HFFc6 (cell line): ENCODE data around the gene LMX1B. TPM values are rescaled to one million over a fixed set of nuclear protein-coding genes. Genes with fewer than 3 reads are reported as not detected.

Experiments used
- DNase-seq: peaks from one replicate; pipeline ENCODE4 v3.0.0-alpha.2; 2018
- H3K27ac Mint-ChIP-seq: 2 replicates; pipeline ENCODE4 v1.8.0; 2020; ENCODE audit warnings: mild to moderate bottlenecking, mixed read lengths
- H3K27me3 Mint-ChIP-seq: 2 replicates; pipeline ENCODE4 v1.8.0; 2021; ENCODE audit warnings: mild to moderate bottlenecking, moderate library complexity, mixed read lengths; ENCODE audit not compliant: insufficient read depth
- H3K36me3 Mint-ChIP-seq: 2 replicates; pipeline ENCODE4 v1.8.0; 2021; ENCODE audit warnings: low read depth, mixed read lengths
- H3K4me1 Mint-ChIP-seq: 2 replicates; pipeline ENCODE4 v1.8.0; 2020; ENCODE audit warnings: low read depth, mixed read lengths
- H3K4me3 Mint-ChIP-seq: 2 replicates; pipeline ENCODE4 v1.8.0; 2020; ENCODE audit warnings: mild to moderate bottlenecking, moderate library complexity, mixed read lengths
- H3K9me3 Mint-ChIP-seq: 2 replicates; pipeline ENCODE4 v1.8.0; 2020; ENCODE audit warnings: mild to moderate bottlenecking, mixed read lengths
- long read RNA-seq: library from polyadenylated mRNA; unstranded; transcript quantifications from one replicate; pipeline ENCODE4 v2.0.0, GENCODE V29; 2019
- total RNA-seq, 6 experiments: library from RNA; stranded (reverse); fragmentation: NEBNext Ultra II Directional; extraction: Animal tissue kit (Norgen Biotek cat#: 25700); gene quantifications; 2 replicates in 1 of 6; 3 replicates in 5 of 6; pipeline ENCODE4 v1.2.3, GENCODE V29; 2021
- TF ChIP-seq, protein P1 (sequence below): fragments of 200-600 bp; sonication (generic); IDR thresholded peaks from 2 replicates; pipeline ENCODE4 v1.5.0; 2021; ENCODE audit warnings: antibody characterized with exemption, mild to moderate bottlenecking

LMX1B gene
- not detected for total RNA-seq
- long read RNA-seq, result 0 reads

GRCh38 chr9:126613651-126614050 lies at the start of gene LMX1B:
LMX1B (plus strand) TSS chr9:126613928; CDS start chr9:126614450, 522 bp downstream.
- peaks cover 11% of the 10 kb centered on the region for H3K4me1 Mint-ChIP-seq
- TF ChIP-seq, protein P1, sequence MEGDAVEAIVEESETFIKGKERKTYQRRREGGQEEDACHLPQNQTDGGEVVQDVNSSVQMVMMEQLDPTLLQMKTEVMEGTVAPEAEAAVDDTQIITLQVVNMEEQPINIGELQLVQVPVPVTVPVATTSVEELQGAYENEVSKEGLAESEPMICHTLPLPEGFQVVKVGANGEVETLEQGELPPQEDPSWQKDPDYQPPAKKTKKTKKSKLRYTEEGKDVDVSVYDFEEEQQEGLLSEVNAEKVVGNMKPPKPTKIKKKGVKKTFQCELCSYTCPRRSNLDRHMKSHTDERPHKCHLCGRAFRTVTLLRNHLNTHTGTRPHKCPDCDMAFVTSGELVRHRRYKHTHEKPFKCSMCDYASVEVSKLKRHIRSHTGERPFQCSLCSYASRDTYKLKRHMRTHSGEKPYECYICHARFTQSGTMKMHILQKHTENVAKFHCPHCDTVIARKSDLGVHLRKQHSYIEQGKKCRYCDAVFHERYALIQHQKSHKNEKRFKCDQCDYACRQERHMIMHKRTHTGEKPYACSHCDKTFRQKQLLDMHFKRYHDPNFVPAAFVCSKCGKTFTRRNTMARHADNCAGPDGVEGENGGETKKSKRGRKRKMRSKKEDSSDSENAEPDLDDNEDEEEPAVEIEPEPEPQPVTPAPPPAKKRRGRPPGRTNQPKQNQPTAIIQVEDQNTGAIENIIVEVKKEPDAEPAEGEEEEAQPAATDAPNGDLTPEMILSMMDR, result no peak
- no peaks in the 10 kb centered on the region for H3K9me3 Mint-ChIP-seq
- no peaks in the 10 kb centered on the region for H3K36me3 Mint-ChIP-seq
- no peak for DNase-seq
- H3K27ac Mint-ChIP-seq, result no peak within 1 kb of the TSS
- no peak within 1 kb of the TSS for H3K4me3 Mint-ChIP-seq
- H3K27me3 Mint-ChIP-seq, result peaks cover 56% of the 10 kb centered on the region

DNA sequence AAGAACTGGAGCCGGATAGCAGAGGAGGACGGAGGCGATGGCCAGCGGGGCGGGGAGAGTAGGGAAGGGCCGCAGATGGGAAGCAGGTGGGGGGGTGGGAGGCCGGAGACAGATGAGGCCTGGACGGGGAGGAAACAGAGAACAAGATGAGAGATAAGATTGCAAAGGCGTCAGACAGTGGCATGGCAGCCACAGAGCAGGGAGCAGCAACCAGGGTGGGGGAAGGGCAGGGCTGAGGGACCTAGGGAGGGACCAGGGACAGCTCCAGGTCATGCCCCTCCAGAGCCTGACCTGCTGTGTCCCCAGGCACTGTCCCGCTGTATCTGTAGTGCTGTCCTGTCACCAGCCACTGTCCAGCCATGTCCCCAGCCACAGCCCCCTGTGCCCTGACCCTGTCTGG lies 49.6 kb upstream of the LMX1B start:
- Mint-ChIP-seq H3K36me3 (no peaks in the 10 kb centered on the region), H3K27me3 (peaks cover 35% of the 10 kb centered on the region), H3K4me1 (peaks cover 5% of the 10 kb centered on the region), H3K27ac (no peak overlapping the region), H3K9me3 (no peaks in the 10 kb centered on the region), H3K4me3 (no peak overlapping the region)
- no peak for DNase-seq
- TF ChIP-seq, protein P1, result no peak

DNA sequence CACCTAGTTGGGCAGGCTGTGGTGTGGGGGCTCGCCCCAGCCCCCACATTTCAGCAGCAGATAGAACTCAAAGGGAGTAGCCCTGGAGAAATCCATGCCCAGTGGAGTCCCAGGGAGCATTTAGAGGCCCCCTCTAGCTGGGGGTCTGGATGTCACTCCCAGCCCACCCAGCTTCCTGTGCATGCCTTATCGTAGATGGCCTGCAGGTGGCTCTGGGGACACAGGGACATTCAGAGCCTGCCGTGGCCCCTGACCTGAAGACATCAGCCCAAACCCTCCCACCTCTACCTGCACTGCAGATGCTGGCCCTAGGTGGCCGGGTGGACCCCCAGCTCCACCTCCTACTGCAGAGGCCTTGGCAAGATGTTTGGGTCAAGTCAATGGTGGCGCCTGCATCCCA lies 49.0 kb upstream of the LMX1B start:
- Mint-ChIP-seq H3K4me1 (peaks cover 6% of the 10 kb centered on the region), H3K36me3 (no peaks in the 10 kb centered on the region), H3K27me3 (peaks cover 35% of the 10 kb centered on the region), H3K9me3 (no peaks in the 10 kb centered on the region), H3K27ac (no peak overlapping the region), H3K4me3 (no peak overlapping the region)
- TF ChIP-seq, protein P1, result peak; percentile 47
- DNase-seq, result no peak

- peaks cover 6% of the 10 kb centered on the region for H3K4me1 Mint-ChIP-seq
- H3K27me3 Mint-ChIP-seq, result peaks cover 31% of the 10 kb centered on the region
- no peak overlapping the region for H3K27ac Mint-ChIP-seq
- no peaks in the 10 kb centered on the region for H3K9me3 Mint-ChIP-seq
- H3K36me3 Mint-ChIP-seq, result no peaks in the 10 kb centered on the region
- H3K4me3 Mint-ChIP-seq, result no peak overlapping the region
- no peak for DNase-seq
- TF ChIP-seq, protein P1, result no peak
Measured at GRCh38 chr9:126565336-126566128, 48.2 kb upstream of the LMX1B start.

GRCh38 chr9:126569036-126569435 lies 44.7 kb upstream of the LMX1B start:
- peak; percentile 18 for DNase-seq

More at GRCh38 chr9:126569036-126569435, 44.7 kb upstream of the LMX1B start:
- Mint-ChIP-seq H3K4me1 (peaks cover 6% of the 10 kb centered on the region), H3K27ac (no peak overlapping the region), H3K4me3 (no peak overlapping the region), H3K36me3 (no peaks in the 10 kb centered on the region), H3K27me3 (peaks cover 21% of the 10 kb centered on the region), H3K9me3 (no peaks in the 10 kb centered on the region)
- TF ChIP-seq, protein P1, result no peak
